Activated CD4-positive, alpha-beta T cell treated with anti-CD3 and anti-CD28 coated beads, Interleukin-2, Interleukin-4, amounts not matched to agents 100 ng/mL and 50 ng/mL, durations not matched to agents 16 hours and 8 hours (primary cell): ENCODE data around the gene FILIP1L.

Experiments
- DNase-seq: peaks from one replicate; pipeline ENCODE4 v3.0.0-alpha.2; 2020; ENCODE audit warnings: low spot score

The FILIP1L gene

GRCh38 chr3:99921986-99922385, 192.3 kb downstream of the FILIP1L start:
- DNase-seq, result no peak

- DNase-seq, result no peak
Measured at GRCh38 chr3:99921377-99921695, 193.0 kb downstream of the FILIP1L start.

GRCh38 chr3:99920481-99921376, 193.6 kb downstream of the FILIP1L start:
- DNase-seq, result no peak

- no peak for DNase-seq
Measured at GRCh38 chr3:99919694-99920093, 194.6 kb downstream of the FILIP1L start.

GRCh38 chr3:99918715-99919114, 195.6 kb downstream of the FILIP1L start:
- DNase-seq, result no peak

- DNase-seq, result no peak
Measured at GRCh38 chr3:99915906-99916432, 198.3 kb downstream of the FILIP1L start.

- DNase-seq, result no peak
Measured at GRCh38 chr3:99911433-99911832, 202.9 kb downstream of the FILIP1L start.

GRCh38 chr3:99910752-99911290, 203.5 kb downstream of the FILIP1L start:
- no peak for DNase-seq

- no peak for DNase-seq
Measured at GRCh38 chr3:99909714-99910495, 204.4 kb downstream of the FILIP1L start.

GRCh38 chr3:99907959-99908544, 206.2 kb downstream of the FILIP1L start:
- DNase-seq, result no peak

GRCh38 chr3:99903869-99904268, 210.4 kb downstream of the FILIP1L start:
- no peak for DNase-seq

- no peak for DNase-seq
Measured at GRCh38 chr3:99902091-99902490, 212.2 kb downstream of the FILIP1L start.

- peak; percentile 17 for DNase-seq
Measured at GRCh38 chr3:99901200-99901926, 212.9 kb downstream of the FILIP1L start.

- no peak for DNase-seq
Measured at GRCh38 chr3:99900248-99900647, 214.1 kb downstream of the FILIP1L start.

GRCh38 chr3:99899603-99900002, 214.7 kb downstream of the FILIP1L start:
- no peak for DNase-seq

GRCh38 chr3:99896482-99896881, 217.8 kb downstream of the FILIP1L start:
- no peak for DNase-seq

- no peak for DNase-seq
Measured at GRCh38 chr3:99895703-99896441, 218.4 kb downstream of the FILIP1L start.

GRCh38 chr3:99895131-99895696, 219.1 kb downstream of the FILIP1L start:
- DNase-seq, result no peak

GRCh38 chr3:99892332-99892731, 222.0 kb downstream of the FILIP1L start:
- DNase-seq, result no peak

- DNase-seq, result no peak
Measured at GRCh38 chr3:99891610-99892285, 222.6 kb downstream of the FILIP1L start.
